ENCODE measurements around the gene ARID1B.

DNA sequence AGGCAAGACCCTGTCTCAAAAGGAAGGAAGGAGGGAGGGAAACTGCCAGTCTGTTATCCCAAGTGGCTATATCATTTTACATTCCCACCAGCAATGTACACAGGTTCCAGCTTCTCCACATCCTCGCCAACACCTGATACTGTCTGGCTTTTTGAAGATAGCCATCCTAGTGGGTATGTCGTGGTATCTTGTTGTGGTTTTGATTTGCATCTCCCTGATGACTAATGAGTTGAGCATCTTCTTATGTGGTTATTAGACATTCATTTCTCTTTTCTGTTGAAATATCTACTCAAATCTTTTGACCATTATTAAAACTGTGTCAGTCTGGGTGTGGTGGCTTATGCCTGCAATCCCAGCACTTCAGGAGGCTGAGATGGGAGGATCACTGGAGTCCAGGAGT is 47.9 kb upstream of the ARID1B start:
- TF ChIP-seq, protein P1, sequence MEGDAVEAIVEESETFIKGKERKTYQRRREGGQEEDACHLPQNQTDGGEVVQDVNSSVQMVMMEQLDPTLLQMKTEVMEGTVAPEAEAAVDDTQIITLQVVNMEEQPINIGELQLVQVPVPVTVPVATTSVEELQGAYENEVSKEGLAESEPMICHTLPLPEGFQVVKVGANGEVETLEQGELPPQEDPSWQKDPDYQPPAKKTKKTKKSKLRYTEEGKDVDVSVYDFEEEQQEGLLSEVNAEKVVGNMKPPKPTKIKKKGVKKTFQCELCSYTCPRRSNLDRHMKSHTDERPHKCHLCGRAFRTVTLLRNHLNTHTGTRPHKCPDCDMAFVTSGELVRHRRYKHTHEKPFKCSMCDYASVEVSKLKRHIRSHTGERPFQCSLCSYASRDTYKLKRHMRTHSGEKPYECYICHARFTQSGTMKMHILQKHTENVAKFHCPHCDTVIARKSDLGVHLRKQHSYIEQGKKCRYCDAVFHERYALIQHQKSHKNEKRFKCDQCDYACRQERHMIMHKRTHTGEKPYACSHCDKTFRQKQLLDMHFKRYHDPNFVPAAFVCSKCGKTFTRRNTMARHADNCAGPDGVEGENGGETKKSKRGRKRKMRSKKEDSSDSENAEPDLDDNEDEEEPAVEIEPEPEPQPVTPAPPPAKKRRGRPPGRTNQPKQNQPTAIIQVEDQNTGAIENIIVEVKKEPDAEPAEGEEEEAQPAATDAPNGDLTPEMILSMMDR (IDR thresholded peaks at IDR 0.05; ENCODE audit: low read length) = no peak
- no peak for TF ChIP-seq EZH2 (IDR thresholded peaks at IDR 0.05; ENCODE audit: borderline replicate concordance, low read length)

All from OCI-LY1 (cell line).